Measurements from ENCODE around the gene CCDC92B. TPM values are rescaled to one million over a fixed set of nuclear protein-coding genes. Genes with fewer than 3 reads are reported as not detected.

Gene CCDC92B
- total and polyA plus RNA-seq, 9 of the 15 experiments (the other 6 are each of a cell fraction or from before 2014, with no cell fraction given) = not detected

- peak; percentile 74; the same call in 1 of the 2 replicates for TF ChIP-seq HNRNPL (IDR thresholded peaks at IDR 0.05; ENCODE audit: low read depth, low read length)
- TF ChIP-seq ZNF232 (CRISPR knock-in tag; IDR thresholded peaks at IDR 0.05) = 0 out of 2 replicates have a peak, but pooled peaks have one; percentile 39
- TF ChIP-seq ARID4B (CRISPR knock-in tag; IDR thresholded peaks at IDR 0.05) = peak; percentile 72
- peak in 1 of 2 experiments; percentile 62; a peak in 1 of 4 replicates for TF ChIP-seq TEAD1 (CRISPR knock-in tag; IDR thresholded peaks at IDR 0.05)
- TF ChIP-seq MAX (CRISPR knock-in tag; IDR thresholded peaks at IDR 0.05) = peak; percentile 36; the same call in 1 of the 2 replicates
- TF ChIP-seq MIER1 (IDR thresholded peaks at IDR 0.05; ENCODE audit: low read depth) = peak; percentile 88
- no peak for TF ChIP-seq XRCC5 (IDR thresholded peaks at IDR 0.05; ENCODE audit: low read depth, low read length)
- no peak for TF ChIP-seq ZNF778 (CRISPR knock-in tag; IDR thresholded peaks at IDR 0.05)
- peak; percentile 90 for TF ChIP-seq NR3C1 (CRISPR knock-in tag; IDR thresholded peaks at IDR 0.05)
- TF ChIP-seq JUND (IDR thresholded peaks at IDR 0.05; ENCODE audit: borderline replicate concordance, low read depth, low read length) = no peak
- no peak for TF ChIP-seq JUND (tag; IDR thresholded peaks at IDR 0.05; ENCODE audit: borderline replicate concordance, low read depth, low read length)
- TF ChIP-seq TGIF2 (CRISPR knock-in tag; IDR thresholded peaks at IDR 0.05) = peak; percentile 79
- peak; percentile 96 for TF ChIP-seq ZNF511 (CRISPR knock-in tag; IDR thresholded peaks at IDR 0.05)
- peak; percentile 65; the same call in 1 of the 2 replicates for TF ChIP-seq LCOR (CRISPR knock-in tag; IDR thresholded peaks at IDR 0.05)
- TF ChIP-seq RCOR1 (IDR thresholded peaks at IDR 0.05; ENCODE audit: borderline replicate concordance in 1 of 2, low read depth in 2 of 2, low read length in 2 of 2) = peak in 1 of 2 experiments; percentile 82; a peak in 2 of 4 replicates
- peak; percentile 40 to 89; a peak in 3 of 4 replicates for TF ChIP-seq MAZ (CRISPR knock-in tag; conservative IDR thresholded peaks at IDR 0.05 in 1 of 2, IDR thresholded peaks at IDR 0.05 in 1 of 2)
- TF ChIP-seq ZBTB2 (IDR thresholded peaks at IDR 0.05) = no peak
- no peak for TF ChIP-seq SLC30A9 (CRISPR knock-in tag; IDR thresholded peaks at IDR 0.05)
- peak; percentile 36; the same call in 1 of the 2 replicates for TF ChIP-seq ZNF282 (CRISPR knock-in tag; IDR thresholded peaks at IDR 0.05)
- TF ChIP-seq ZBTB1 (CRISPR knock-in tag; IDR thresholded peaks at IDR 0.05; ENCODE audit: borderline replicate concordance, low read depth) = peak; percentile 58; the same call in 1 of the 2 replicates
- peak; percentile 53 to 58; a peak in 3 of 4 replicates for TF ChIP-seq NRF1 (conservative IDR thresholded peaks at IDR 0.05 in 1 of 2, IDR thresholded peaks at IDR 0.05 in 1 of 2)
- TF ChIP-seq CREB1 (IDR thresholded peaks at IDR 0.05) = no peak
- TF ChIP-seq CREB1 (CRISPR knock-in tag; IDR thresholded peaks at IDR 0.05) = peak; percentile 63
Observed at GRCh38 chr17:2749784-2750181, 331 bp upstream of the CCDC92B start (continued).
